ENCODE data around the gene PPIL6. TPM values are rescaled to one million over a fixed set of nuclear protein-coding genes. Genes with fewer than 3 reads are reported as not detected.

Gene PPIL6
- total RNA-seq, 2 donors from 2014 or later: 3.1 TPM; not detected in 1

DNA sequence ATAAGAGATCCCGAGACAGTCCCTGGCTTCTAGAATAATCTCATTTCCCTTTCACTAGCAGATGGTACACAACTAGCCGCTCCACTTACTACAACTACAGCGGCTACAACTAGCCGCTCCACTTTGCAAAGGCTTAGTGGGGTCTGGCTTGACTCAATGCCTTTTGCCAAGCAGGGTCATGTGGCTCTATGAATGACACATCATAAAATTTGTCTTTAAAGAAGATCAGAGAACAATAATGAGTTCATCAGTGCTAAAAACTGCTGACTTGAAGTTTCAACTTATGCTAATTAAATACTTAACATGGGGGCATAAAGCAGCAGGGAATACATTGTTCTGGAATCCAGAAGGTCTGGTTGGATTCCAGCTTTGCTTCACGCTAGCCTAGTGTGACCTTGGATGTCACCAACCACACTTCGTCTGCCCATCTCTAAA is 17.2 kb upstream of the PPIL6 start:
- no peak overlapping the region for H3K27ac ChIP-seq
- H3K4me3 ChIP-seq: no peak overlapping the region
- no peaks in the 10 kb centered on the region for H3K36me3 ChIP-seq (replicated peaks in 1 of 2; ENCODE audit: insufficient read depth in 1 of 2, low read depth in 2 of 2)
- no peak for DNase-seq
- intact Hi-C loops (cut with DNase I): no loop called here
- H3K4me1 ChIP-seq: peaks cover 18% of the 10 kb centered on the region
- 69 to 74% methylated on average over 6 of the region's 6 CpGs for WGBS, 2 donors
- no peaks in the 10 kb centered on the region for H3K9me3 ChIP-seq
- no peaks in the 10 kb centered on the region for H3K27me3 ChIP-seq
- TF ChIP-seq, protein P1, sequence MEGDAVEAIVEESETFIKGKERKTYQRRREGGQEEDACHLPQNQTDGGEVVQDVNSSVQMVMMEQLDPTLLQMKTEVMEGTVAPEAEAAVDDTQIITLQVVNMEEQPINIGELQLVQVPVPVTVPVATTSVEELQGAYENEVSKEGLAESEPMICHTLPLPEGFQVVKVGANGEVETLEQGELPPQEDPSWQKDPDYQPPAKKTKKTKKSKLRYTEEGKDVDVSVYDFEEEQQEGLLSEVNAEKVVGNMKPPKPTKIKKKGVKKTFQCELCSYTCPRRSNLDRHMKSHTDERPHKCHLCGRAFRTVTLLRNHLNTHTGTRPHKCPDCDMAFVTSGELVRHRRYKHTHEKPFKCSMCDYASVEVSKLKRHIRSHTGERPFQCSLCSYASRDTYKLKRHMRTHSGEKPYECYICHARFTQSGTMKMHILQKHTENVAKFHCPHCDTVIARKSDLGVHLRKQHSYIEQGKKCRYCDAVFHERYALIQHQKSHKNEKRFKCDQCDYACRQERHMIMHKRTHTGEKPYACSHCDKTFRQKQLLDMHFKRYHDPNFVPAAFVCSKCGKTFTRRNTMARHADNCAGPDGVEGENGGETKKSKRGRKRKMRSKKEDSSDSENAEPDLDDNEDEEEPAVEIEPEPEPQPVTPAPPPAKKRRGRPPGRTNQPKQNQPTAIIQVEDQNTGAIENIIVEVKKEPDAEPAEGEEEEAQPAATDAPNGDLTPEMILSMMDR (IDR thresholded peaks at IDR 0.05): no peak
- TF ChIP-seq POLR2A (IDR thresholded peaks at IDR 0.05): no peak
- no peak for ATAC-seq

DNA sequence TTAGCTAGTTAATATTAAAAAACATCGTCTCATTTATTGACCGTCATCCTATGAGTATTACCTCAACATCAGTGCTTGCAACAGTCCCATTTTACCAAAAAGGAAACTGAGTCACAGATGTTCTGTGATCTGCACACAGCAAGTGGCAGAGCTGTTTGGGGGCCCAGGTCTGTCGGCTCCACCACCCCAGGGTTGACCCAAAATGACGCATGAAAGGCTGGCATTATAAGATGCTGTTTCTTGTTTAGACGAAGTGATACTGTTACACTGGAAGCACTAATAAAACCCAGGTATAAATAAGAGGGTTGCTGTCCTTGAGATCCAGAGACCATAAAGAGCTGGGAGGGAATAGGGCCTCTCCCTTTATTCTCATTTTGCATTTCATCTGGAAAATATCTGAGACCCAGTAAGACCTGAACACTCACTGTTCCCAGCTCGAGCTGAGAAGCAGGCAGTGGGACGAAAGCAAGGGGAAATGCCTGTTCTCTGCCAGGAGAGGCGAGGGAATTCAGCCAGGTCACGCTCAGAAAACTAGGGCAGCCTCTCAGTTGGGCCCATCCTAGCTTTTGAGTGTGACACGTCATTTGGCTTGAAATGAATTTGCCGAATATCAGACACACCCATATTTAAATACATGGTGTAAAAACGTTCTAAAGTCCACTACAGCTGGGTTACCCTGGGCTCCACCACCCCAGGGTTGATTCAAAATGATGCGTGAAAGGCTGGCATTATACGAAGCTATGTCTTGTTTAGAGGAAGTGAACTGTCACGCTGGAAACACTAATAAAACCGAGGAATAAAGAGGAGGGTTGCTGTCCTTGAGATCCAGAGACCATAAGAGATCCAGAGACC is 16.5 kb upstream of the PPIL6 start:
- no peak for ATAC-seq
- DNase-seq: peak in 2 of 4 donors; percentile 31 to 57
- Histone ChIP-seq H3K4me3 (no peak overlapping the region), H3K27me3 (no peaks in the 10 kb centered on the region), H3K9me3 (no peaks in the 10 kb centered on the region), H3K4me1 (peaks cover 18% of the 10 kb centered on the region), H3K27ac (no peak overlapping the region), H3K36me3 (replicated peaks in 1 of 2; ENCODE audit: insufficient read depth in 1 of 2, low read depth in 2 of 2) (no peaks in the 10 kb centered on the region)
- 69 to 70% methylated on average over 16 of the region's 16 CpGs for WGBS, 2 donors
- intact Hi-C loops (cut with DNase I): no loop called here
- no peak for TF ChIP-seq POLR2A (IDR thresholded peaks at IDR 0.05)

DNA sequence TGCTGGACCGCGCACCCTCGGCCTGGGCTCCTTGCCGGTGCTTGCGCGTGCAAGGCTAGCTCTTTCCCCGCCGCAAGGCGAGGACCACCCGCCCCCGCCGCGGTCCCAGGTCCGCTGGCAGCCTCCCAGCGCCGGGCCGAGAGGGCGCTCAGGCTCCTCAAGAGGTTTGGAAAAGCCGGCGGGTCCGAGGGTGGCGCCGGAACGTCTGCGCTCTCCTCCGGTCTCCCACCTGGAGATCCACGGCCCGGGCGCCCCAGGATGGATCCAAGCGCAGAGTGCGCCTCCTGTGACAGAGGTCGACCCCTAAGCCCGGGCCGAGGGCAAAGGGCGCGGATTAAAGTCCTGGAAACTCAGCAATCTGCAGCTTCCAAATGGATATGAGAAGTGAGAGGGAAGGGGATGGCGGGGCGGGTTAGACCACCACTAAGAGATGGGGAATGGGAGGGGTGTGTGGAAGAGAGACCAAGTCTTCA is 15.7 kb upstream of the PPIL6 start:
- H3K27me3 ChIP-seq: no peaks in the 10 kb centered on the region
- peak in 1 of 4 donors; percentile 35 for DNase-seq
- H3K36me3 ChIP-seq (replicated peaks in 1 of 2; ENCODE audit: insufficient read depth in 1 of 2, low read depth in 2 of 2): no peaks in the 10 kb centered on the region
- no peaks in the 10 kb centered on the region for H3K9me3 ChIP-seq
- peaks cover 18% of the 10 kb centered on the region for H3K4me1 ChIP-seq
- 10 to 21% methylated on average over 24 to 36 of the region's 38 CpGs for WGBS, 2 donors
- H3K4me3 ChIP-seq: peak overlapping the region; percentile 70 to 73
- intact Hi-C loops (cut with DNase I): no loop called here
- peak overlapping the region in 2 of 4 donors; percentile 15 to 34 for H3K27ac ChIP-seq
- TF ChIP-seq, protein P1 (IDR thresholded peaks at IDR 0.05): peak in 2 of 7 experiments; percentile 2 to 4
- TF ChIP-seq POLR2A (IDR thresholded peaks at IDR 0.05): no peak
- ATAC-seq: peak; percentile 20

DNA sequence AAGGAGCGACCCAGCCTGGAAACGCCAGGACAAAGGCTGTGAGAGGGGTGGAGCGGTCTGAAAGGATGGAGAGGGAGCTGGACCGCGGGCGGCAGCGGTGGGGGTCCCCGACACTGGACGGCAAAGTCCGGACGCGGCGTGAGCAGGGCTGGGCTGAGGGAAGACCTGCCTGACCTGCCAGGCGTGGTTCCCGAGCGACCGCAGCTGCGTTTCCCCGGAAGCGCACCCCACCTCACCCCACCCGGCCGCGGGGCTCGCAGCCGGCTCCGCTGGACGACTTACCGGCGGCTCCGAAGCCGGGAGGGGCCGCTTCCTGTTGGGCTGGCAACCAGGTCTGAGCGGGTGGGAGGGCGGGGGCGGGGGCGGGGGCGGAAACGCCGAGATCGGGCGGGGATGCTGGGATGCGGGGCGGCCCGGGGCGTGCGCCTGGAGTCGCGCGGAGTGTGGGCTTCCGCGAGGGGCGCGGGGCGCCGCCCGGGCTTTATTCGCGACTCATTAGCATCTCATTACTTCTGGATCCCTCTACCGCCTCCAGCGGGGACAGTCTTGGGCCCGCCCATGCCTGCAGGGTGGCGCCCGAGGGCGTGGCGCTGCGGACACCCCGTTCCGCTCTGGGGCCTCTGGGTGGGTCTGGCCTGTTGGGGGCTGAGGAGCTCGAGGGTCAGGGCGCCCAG is 15.1 kb upstream of the PPIL6 start, which contains the start of gene MICAL1:
MICAL1 (minus strand) TSS at position 336 of the 674 bp plus-strand sequence. CDS start 1,576 bp downstream, outside the sequence.
- intact Hi-C loops (cut with DNase I): no loop called here
- DNase-seq (peak; percentile 60 to 77 (median 72)), ATAC-seq (peak; percentile 71)
- Histone ChIP-seq H3K27me3 (no peaks in the 10 kb centered on the region), H3K36me3 (replicated peaks in 1 of 2; ENCODE audit: insufficient read depth in 1 of 2, low read depth in 2 of 2) (no peaks in the 10 kb centered on the region), H3K27ac (peak within 1 kb of the TSS in 3 of 4 donors; percentile 13 to 71 (median 34)), H3K9me3 (no peaks in the 10 kb centered on the region), H3K4me1 (peaks cover 18% of the 10 kb centered on the region), H3K4me3 (peak within 1 kb of the TSS; percentile 70 to 73)
- TF ChIP-seq, protein P1 (IDR thresholded peaks at IDR 0.05): peak; percentile 22 to 46 (median 34)
- peak in 2 of 3 donors; percentile 45 to 48 for TF ChIP-seq POLR2A (IDR thresholded peaks at IDR 0.05)
- 0% methylated on average over 2 to 37 of the region's 70 CpGs for WGBS, 2 donors

All from body of pancreas (tissue), 4 donors.